GM12873 (cell line): ENCODE measurements around the gene ANK3.

Experiments used
- TF ChIP-seq, protein P1 (sequence below): IDR thresholded peaks from 2 replicates; pipeline ENCODE4 v1.5.1; 2012; ENCODE audit warnings: low read depth, mild to moderate bottlenecking, moderate library complexity, low read length, control low read depth; ENCODE audit not compliant: insufficient read depth; ENCODE audit errors: missing control alignments

The ANK3 gene

DNA sequence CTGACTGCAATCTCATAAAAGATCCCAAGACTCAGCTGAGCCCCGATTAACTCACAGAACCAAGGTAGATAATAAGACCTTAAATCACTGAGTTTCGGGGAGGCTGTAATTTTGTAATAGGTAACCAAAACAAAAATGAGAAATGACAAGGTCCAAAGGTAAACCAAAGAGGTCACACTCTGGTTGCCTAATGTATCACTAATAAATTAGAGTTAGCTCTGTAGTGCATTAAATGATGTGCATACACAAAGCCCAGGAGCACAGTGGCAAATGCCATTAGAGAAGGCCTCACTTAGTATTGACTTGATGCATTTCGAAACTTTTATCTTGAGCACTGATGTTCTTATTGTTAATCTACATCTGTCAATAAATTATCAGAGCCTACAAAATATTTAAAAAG lies 245.6 kb downstream of the ANK3 start:
- TF ChIP-seq, protein P1, sequence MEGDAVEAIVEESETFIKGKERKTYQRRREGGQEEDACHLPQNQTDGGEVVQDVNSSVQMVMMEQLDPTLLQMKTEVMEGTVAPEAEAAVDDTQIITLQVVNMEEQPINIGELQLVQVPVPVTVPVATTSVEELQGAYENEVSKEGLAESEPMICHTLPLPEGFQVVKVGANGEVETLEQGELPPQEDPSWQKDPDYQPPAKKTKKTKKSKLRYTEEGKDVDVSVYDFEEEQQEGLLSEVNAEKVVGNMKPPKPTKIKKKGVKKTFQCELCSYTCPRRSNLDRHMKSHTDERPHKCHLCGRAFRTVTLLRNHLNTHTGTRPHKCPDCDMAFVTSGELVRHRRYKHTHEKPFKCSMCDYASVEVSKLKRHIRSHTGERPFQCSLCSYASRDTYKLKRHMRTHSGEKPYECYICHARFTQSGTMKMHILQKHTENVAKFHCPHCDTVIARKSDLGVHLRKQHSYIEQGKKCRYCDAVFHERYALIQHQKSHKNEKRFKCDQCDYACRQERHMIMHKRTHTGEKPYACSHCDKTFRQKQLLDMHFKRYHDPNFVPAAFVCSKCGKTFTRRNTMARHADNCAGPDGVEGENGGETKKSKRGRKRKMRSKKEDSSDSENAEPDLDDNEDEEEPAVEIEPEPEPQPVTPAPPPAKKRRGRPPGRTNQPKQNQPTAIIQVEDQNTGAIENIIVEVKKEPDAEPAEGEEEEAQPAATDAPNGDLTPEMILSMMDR, result no peak

DNA sequence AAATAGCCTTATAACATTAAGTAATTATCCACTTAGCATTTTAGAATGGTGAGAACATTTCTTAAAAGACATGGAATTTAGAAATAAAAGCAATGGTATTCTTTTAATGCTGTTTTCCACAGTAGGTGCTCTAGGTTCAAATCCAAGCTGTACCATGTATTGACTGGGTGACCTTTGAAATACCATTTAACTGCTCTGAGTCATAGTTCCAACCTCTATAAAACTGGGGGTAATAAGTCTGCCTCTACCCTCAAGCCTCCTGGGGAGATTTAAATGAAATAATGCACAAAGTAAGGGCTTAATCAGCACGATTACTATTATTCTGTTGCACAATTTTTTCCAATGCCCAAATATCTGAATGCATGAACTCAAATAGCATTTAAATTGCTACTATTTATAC lies 246.9 kb downstream of the ANK3 start:
- TF ChIP-seq, protein P1, result no peak

GRCh38 chr10:60141896-60142559 lies 247.6 kb downstream of the ANK3 start:
- TF ChIP-seq, protein P1, result peak; percentile 4

DNA sequence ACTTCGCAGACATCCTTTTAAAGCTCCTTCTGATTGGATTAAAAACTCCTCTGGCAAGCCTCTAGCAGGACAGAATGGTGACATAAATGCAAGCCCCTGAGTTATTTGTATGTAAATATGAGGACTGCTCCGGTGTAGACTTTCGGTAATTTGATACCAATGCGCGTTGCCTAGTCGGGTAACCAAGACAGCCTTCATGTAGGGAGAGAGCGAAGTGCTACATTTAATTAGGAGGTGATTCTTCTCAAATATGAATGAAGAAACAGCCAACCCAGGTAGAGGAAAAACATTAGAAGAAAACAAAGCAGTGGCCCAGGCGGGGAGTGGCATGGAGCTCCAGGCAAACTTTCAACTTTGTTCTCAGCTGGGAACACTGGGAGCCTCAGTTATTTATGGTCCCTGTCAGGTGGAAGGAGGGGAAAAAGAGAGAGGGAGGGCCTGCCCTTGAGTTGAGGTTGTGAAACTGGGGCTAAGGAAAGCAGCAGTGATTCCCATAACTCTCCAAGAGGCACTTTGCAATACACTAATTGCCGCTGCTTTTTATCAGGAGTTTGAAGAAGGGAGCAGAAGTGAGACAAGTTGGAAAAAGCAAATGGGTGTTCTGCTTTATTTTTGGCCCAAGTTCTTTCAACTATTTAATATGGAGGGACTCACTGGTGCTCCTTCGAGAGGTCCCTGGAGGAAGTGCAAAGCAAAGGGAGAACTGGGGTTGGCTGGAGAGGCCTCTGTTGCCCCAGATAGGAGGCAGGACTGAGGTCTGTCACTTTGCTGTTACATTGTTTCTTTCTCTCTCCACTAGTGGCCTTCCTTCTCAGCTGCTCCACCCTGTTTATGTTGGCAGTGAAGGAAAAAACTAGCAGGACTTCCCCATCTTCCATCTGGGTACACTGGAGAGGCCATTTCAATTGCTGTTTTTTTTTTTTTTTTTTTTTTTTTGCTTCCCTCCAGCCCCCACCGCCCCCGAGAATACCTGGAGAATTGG lies 248.7 kb downstream of the ANK3 start:
- TF ChIP-seq, protein P1, result no peak

DNA sequence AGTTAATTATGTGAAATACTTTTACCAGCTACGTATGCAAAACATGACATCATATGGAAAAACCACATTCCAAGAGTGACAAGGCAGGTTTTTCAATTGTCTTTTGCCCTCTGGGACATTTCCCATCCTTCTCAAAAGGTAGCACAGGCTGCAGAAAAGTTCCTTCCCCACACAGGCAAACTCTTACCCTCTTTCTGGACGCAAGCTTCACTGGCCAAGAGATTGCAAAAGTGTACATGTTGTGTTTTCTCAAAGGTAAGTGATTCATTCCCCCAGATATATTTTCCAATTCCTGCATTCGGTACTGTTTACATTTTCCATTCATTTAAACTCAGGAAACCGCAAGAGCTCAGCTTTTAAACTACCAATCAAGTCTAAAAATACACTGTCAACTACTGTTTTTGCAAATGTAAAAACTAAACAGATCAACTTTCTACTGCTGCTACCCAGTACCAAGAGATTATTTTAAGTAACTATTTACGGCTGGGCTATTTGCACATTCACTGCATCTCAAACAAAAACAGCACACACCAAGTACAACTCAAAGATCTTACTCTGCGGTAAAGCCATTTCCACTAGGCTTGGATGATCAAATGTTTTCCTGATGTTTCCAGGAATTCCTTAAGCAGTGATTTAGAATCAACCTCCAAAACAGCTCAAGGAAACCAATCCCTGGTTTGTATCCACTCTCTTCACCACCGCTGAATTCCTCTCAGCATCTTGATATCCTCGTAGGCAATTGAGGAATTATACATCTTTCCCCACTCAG lies 249.7 kb downstream of the ANK3 start:
- TF ChIP-seq, protein P1, result no peak

GRCh38 chr10:60139290-60139689 lies 250.4 kb downstream of the ANK3 start:
- TF ChIP-seq, protein P1, result no peak

DNA sequence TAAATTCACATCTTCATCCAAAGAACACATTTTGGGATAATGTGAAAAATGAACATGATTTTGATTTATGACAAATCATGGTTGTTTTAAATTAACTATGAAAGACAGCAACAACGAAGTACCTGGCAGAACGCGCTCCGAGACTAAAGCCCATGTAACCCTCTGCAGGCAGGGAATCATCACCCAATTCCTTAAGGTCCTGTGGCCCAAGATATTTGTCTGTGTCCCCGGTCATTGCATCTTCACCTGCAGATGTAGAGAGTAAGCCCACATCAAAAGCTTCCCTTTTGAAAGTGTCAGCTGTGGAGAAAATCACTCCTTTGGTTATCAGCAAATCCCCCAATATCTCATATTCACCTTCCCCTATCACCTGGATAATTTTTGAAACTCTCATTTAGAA lies 250.8 kb downstream of the ANK3 start:
- TF ChIP-seq, protein P1, result no peak
